Measurements from ENCODE around the gene KCTD7.
"Not testable (repeated sequence)": the region's sequence is repeated elsewhere in the genome, so short reads cannot be mapped to it uniquely, and the experiment has no call there.

Gene KCTD7

DNA sequence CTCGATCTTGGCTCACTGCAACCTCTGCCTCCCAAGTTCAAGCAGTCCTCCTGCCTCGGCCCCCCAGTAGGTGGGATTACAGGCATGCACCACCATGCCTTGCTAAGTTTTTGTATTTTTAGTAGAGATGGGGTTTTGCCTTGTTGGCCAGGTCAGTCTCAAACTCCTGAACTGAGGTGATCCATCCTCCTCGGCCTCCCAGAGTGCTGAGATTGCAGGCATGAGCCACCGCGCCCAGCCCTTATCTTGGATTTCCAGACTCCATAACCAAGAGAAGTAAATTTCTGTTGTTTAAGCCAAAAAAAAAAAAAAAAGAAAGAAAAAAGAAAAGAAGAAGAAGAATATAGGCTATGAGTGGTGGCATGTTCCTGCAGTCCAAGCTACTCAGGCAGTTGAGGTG lies 58.5 kb downstream of the KCTD7 start:
- DNase-seq, result no peak
- Histone ChIP-seq H3K36me3 (no peaks in the 10 kb centered on the region), H3K4me3 (ENCODE audit: low read depth, low read length) (no peak overlapping the region), H3K4me1 (no peaks in the 10 kb centered on the region), H3K9me3 (no peaks in the 10 kb centered on the region), H3K27me3 (no peaks in the 10 kb centered on the region)
- TF ChIP-seq, protein P1, sequence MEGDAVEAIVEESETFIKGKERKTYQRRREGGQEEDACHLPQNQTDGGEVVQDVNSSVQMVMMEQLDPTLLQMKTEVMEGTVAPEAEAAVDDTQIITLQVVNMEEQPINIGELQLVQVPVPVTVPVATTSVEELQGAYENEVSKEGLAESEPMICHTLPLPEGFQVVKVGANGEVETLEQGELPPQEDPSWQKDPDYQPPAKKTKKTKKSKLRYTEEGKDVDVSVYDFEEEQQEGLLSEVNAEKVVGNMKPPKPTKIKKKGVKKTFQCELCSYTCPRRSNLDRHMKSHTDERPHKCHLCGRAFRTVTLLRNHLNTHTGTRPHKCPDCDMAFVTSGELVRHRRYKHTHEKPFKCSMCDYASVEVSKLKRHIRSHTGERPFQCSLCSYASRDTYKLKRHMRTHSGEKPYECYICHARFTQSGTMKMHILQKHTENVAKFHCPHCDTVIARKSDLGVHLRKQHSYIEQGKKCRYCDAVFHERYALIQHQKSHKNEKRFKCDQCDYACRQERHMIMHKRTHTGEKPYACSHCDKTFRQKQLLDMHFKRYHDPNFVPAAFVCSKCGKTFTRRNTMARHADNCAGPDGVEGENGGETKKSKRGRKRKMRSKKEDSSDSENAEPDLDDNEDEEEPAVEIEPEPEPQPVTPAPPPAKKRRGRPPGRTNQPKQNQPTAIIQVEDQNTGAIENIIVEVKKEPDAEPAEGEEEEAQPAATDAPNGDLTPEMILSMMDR (IDR thresholded peaks at IDR 0.05; ENCODE audit: low read depth, low read length), result no peak

DNA sequence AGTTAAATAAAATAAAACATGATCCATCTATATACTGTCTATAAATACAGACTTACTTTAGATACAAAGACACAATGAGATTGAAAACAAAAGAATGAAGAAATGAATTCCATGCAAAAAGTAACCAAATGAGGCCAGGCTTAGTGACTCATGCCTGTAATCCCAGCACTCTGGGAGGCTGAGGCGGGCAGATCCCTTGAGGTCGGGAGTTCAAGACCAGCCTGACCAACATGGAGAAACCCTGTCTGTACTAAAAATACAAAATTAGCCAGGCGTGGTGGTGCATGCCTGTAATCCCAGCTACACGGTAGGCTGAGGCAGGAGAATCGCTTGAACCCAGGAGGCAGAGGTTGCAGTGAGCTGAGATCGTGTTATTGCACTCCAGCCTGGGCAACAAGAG lies 59.0 kb downstream of the KCTD7 start:
- DNase-seq; H3K4me1 ChIP-seq; H3K4me3 ChIP-seq (ENCODE audit: low read depth, low read length); H3K27me3 ChIP-seq; H3K36me3 ChIP-seq; H3K9me3 ChIP-seq: not testable (repeated sequence)

DNA sequence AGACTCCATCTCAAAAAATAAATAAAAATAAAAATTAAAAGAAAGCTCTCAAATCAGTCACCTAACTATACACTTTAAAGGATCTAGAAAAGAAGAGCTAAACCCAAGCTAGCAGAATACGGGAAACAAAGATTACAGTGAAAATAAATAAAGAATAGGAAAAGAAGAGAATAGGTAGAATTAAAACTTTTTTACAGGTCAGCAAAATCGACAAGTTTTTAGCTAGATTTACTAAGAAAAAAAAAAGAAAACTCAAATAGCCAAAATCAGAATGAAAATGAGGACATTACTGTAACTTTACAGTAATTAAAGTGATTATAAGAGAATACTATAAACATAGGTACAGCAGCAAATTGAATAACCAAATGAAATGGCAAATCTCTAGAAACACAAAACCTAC lies 60.4 kb downstream of the KCTD7 start:
- Histone ChIP-seq H3K27me3 (no peaks in the 10 kb centered on the region), H3K4me3 (ENCODE audit: low read depth, low read length) (no peak overlapping the region), H3K36me3 (no peaks in the 10 kb centered on the region), H3K9me3 (no peaks in the 10 kb centered on the region), H3K4me1 (no peaks in the 10 kb centered on the region)
- DNase-seq, result no peak
- TF ChIP-seq, protein P1 (IDR thresholded peaks at IDR 0.05; ENCODE audit: low read depth, low read length), result no peak

DNA sequence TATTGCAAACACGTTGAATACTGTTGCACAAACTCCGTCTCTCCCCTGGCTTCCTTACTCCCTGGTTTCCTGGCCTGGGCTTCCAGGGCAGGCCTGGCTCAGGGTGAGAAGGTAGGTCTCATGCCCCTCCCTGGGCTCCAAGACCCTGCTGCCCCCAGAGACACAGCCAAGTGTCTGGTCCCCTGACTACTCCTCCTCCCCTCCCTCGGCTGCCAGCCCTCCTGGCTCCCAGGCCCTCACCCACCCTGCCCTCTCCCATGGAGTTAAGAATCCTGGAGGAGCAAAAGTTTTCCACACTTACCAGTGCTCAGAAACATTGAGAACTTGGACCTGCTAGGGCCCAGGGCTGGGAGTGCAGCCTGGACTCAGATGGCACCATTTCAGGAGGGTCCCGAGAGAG lies 64.7 kb downstream of the KCTD7 start:
- Histone ChIP-seq H3K4me1 (peaks cover 2% of the 10 kb centered on the region; the same call in 1 of the 2 replicates), H3K4me3 (ENCODE audit: low read depth, low read length) (no peak overlapping the region), H3K36me3 (no peaks in the 10 kb centered on the region), H3K27me3 (no peaks in the 10 kb centered on the region), H3K9me3 (no peaks in the 10 kb centered on the region)
- DNase-seq, result no peak
- TF ChIP-seq, protein P1 (IDR thresholded peaks at IDR 0.05; ENCODE audit: low read depth, low read length), result no peak

Measured in BE2C (cell line).